SK-N-SH (cell line): ENCODE measurements around the gene LHX6. TPM values are rescaled to one million over a fixed set of nuclear protein-coding genes. Genes with fewer than 3 reads are reported as not detected.

ENCODE experiments used
- CTCF ChIA-PET: fragments of 300-600, 350-600 bp; formaldehyde crosslinking; extraction: SDS; loops from one replicate; lab custom pipeline; 2021; lab: Yijun Ruan, JAX
- POLR2A ChIA-PET: fragments of 350-600 bp; sonication (Branson Sonifier 250); formaldehyde crosslinking; extraction: SDS; loops from one replicate; lab custom pipeline; 2020; ENCODE audit warnings: antibody characterized with exemption, inconsistent platforms; lab: Yijun Ruan, JAX
- DNase-seq: peaks from one replicate; pipeline ENCODE4 v3.0.0; 2012
- H2AFZ ChIP-seq: fragments of 200-600 bp; sonication (generic); 2 replicates; pipeline ENCODE4 v1.8.1; 2016; ENCODE audit warnings: antibody characterized with exemption, mild to moderate bottlenecking, low read depth
- H3F3A ChIP-seq: fragments of 200-600 bp; sonication (generic); replicated peaks from 2 replicates; pipeline ENCODE3; 2016; ENCODE audit warnings: antibody characterized with exemption, mild to moderate bottlenecking; ENCODE audit not compliant: insufficient read depth
- H3K27ac ChIP-seq, 2 experiments: fragments of 200-500 bp in 1 of 2; fragments of 200-600 bp in 1 of 2; sonication (Bioruptor generic) in 1 of 2; sonication (generic), shearing (Covaris generic) in 1 of 2; 2 replicates each; pipeline versions ENCODE4 v1.5.1 to v1.6.1; 2014 to 2016; ENCODE audit warnings: low read depth in 2 of 2, inconsistent platforms in 1 of 2, low read length in 1 of 2, mild to moderate bottlenecking in 1 of 2, mixed read lengths in 1 of 2
- H3K27me3 ChIP-seq: fragments of 200-600 bp; sonication (generic), shearing (Covaris generic); 2 replicates; pipeline ENCODE4 v1.6.1; 2016; ENCODE audit warnings: mixed run types; ENCODE audit not compliant: insufficient read depth
- H3K36me3 ChIP-seq, 2 experiments: fragments of 200-500 bp in 1 of 2; fragments of 200-600 bp in 1 of 2; sonication (Bioruptor generic) in 1 of 2; sonication (generic) in 1 of 2; replicated peaks in 1 of 2; 2 replicates each; pipeline versions ENCODE3 to v1.5.1; 2014 to 2016; ENCODE audit warnings: low read length in 1 of 2, mild to moderate bottlenecking in 1 of 2; ENCODE audit not compliant: insufficient read depth in 2 of 2, control insufficient read depth in 1 of 2
- H3K4me1 ChIP-seq, 2 experiments: fragments of 200-500 bp in 1 of 2; fragments of 200-600 bp in 1 of 2; sonication (Bioruptor generic) in 1 of 2; sonication (generic), shearing (Covaris generic) in 1 of 2; 2 replicates each; pipeline versions ENCODE4 v1.5.1 to v1.6.1; 2014 to 2016; ENCODE audit warnings: low read depth in 1 of 2, low read length in 1 of 2, mixed run types in 1 of 2; ENCODE audit not compliant: insufficient read depth in 2 of 2, control insufficient read depth in 1 of 2
- H3K4me2 ChIP-seq: fragments of 200-600 bp; sonication (generic), shearing (Covaris generic); 2 replicates; pipeline ENCODE4 v1.6.1; 2017; ENCODE audit warnings: mixed run types
- H3K4me3 ChIP-seq, 2 experiments: fragments of 200-500 bp in 1 of 2; fragments of 200-600 bp in 1 of 2; sonication (Bioruptor generic) in 1 of 2; sonication (generic), shearing (Covaris generic) in 1 of 2; 2 replicates each; pipeline versions ENCODE4 v1.5.1 to v1.8.1; 2014 to 2016; ENCODE audit warnings: low read depth in 2 of 2, inconsistent platforms in 1 of 2, low read length in 1 of 2, mild to moderate bottlenecking in 1 of 2, mixed read lengths in 1 of 2, moderate library complexity in 1 of 2
- H3K79me2 ChIP-seq: fragments of 200-600 bp; sonication (generic); 2 replicates; pipeline ENCODE4 v1.8.1; 2017; ENCODE audit warnings: mild to moderate bottlenecking; ENCODE audit not compliant: insufficient read depth
- H3K9ac ChIP-seq: fragments of 200-600 bp; sonication (generic); 2 replicates; pipeline ENCODE4 v1.6.1; 2017; ENCODE audit warnings: mixed run types
- H3K9me2 ChIP-seq: fragments of 200-600 bp; sonication (generic); 2 replicates; pipeline ENCODE4 v1.6.1; 2017; ENCODE audit warnings: mixed run types
- H3K9me3 ChIP-seq: fragments of 200-600 bp; sonication (generic); 2 replicates; pipeline ENCODE4 v1.6.1; 2017; ENCODE audit warnings: mixed run types, mild to moderate bottlenecking, moderate library complexity
- H4K20me1 ChIP-seq: fragments of 200-600 bp; sonication (generic); 2 replicates; pipeline ENCODE4 v1.6.1; 2017; ENCODE audit warnings: mild to moderate bottlenecking, mixed run types; ENCODE audit not compliant: insufficient read depth
- CTCF ChIP-seq: fragments of 200-600 bp; sonication (generic); IDR thresholded peaks from 2 replicates; pipeline ENCODE4 v1.6.1; 2017; ENCODE audit warnings: antibody characterized with exemption, mild to moderate bottlenecking, moderate library complexity
- JUND ChIP-seq: IDR thresholded peaks from 2 replicates; pipeline ENCODE4 v1.4.0; 2012
- MXI1 ChIP-seq: IDR thresholded peaks from 2 replicates; pipeline ENCODE4 v1.6.1; 2012; ENCODE audit warnings: mild to moderate bottlenecking, low read depth, low read length, improper control_type of control experiment
- NFIC ChIP-seq: IDR thresholded peaks from 2 replicates; pipeline ENCODE4 v1.4.0; 2012; ENCODE audit warnings: borderline replicate concordance
- NRF1 ChIP-seq: IDR thresholded peaks from 2 replicates; pipeline ENCODE4 v1.6.1; 2012; ENCODE audit warnings: low read depth, mild to moderate bottlenecking, low read length
- POLR2AphosphoS5 ChIP-seq: IDR thresholded peaks from 2 replicates; pipeline ENCODE4 v1.6.1; 2012; ENCODE audit warnings: low read depth, low read length
- RXRA ChIP-seq: IDR thresholded peaks from 2 replicates; pipeline ENCODE4 v1.4.0; 2012; ENCODE audit warnings: low read depth, mild to moderate bottlenecking, borderline replicate concordance
- SIN3A ChIP-seq: IDR thresholded peaks from 2 replicates; pipeline ENCODE4 v1.6.1; 2012; ENCODE audit warnings: low read depth, mild to moderate bottlenecking, low read length, moderate library complexity, borderline replicate concordance
- USF2 ChIP-seq: fragments of 150-350 bp; IDR thresholded peaks from 2 replicates; pipeline ENCODE4 v1.6.1; 2017; ENCODE audit warnings: antibody characterized with exemption, low read length, low read depth, borderline replicate concordance
- WGBS: methylation state at CpG from one replicate; pipeline ENCODE4 v1.1.6; 2017; ENCODE audit warnings: low lambda C conversion rate; 5-methylcytosine and 5-hydroxymethylcytosine counted together
- polyA plus RNA-seq, 3 experiments: library from polyadenylated mRNA; depleted of rRNA; stranded (reverse); fragments of >200 nt; gene quantifications; 2 replicates each; pipeline ENCODE4 v1.2.3, GENCODE V29; 2012
- TF ChIP-seq, protein P1 (sequence below): fragments of 150-350 bp; IDR thresholded peaks from 2 replicates; pipeline ENCODE4 v1.6.1; 2016; ENCODE audit warnings: mild to moderate bottlenecking, low read depth, low read length

LHX6 gene
- polyA plus RNA-seq, 1 of the 3 experiments (the other 2 are of a cell fraction): 0.02 TPM

- no peaks in the 10 kb centered on the region for H3K9me2 ChIP-seq
- no peaks in the 10 kb centered on the region for H3F3A ChIP-seq
- ChIA-PET POLR2A (interaction anchor here (0.6 to 0.7 kb wide), 2 partner anchors 13 to 32 kb away, joined by 3 read pairs; no protein-coding TSS in a partner anchor), CTCF (interaction anchor here (1.0 to 8.8 kb wide), 13 partner anchors 9 to 195 kb away, joined by 3 to 46 read pairs (median 4); no protein-coding TSS in a partner anchor)
- peaks cover 45% of the 10 kb centered on the region for H3K79me2 ChIP-seq
- TF ChIP-seq SIN3A: no peak
- peak; percentile 89 for TF ChIP-seq POLR2AphosphoS5
- peak; percentile 88; the same call in 1 of the 2 replicates for TF ChIP-seq MXI1
- TF ChIP-seq NFIC: no peak
- no peak for TF ChIP-seq RXRA
- TF ChIP-seq NRF1: peak; percentile 99
- TF ChIP-seq USF2: no peak
- TF ChIP-seq, protein P1, sequence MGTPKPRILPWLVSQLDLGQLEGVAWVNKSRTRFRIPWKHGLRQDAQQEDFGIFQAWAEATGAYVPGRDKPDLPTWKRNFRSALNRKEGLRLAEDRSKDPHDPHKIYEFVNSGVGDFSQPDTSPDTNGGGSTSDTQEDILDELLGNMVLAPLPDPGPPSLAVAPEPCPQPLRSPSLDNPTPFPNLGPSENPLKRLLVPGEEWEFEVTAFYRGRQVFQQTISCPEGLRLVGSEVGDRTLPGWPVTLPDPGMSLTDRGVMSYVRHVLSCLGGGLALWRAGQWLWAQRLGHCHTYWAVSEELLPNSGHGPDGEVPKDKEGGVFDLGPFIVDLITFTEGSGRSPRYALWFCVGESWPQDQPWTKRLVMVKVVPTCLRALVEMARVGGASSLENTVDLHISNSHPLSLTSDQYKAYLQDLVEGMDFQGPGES: no peak
- WGBS: 2% methylated on average over 48 of the region's 56 CpGs
- H3K9me3 ChIP-seq: no peaks in the 10 kb centered on the region; the same call in 1 of the 2 replicates
- peak within 1 kb of the TSS; percentile 78 for H3K4me2 ChIP-seq
- peak; percentile 98 for DNase-seq
- H2AFZ ChIP-seq: peak within 1 kb of the TSS; percentile 96
- peak within 1 kb of the TSS; percentile 75 to 96 for H3K4me3 ChIP-seq
- peaks cover 4 to 5% of the 10 kb centered on the region in 2 experiments for H3K36me3 ChIP-seq
- no peaks in the 10 kb centered on the region for H3K27me3 ChIP-seq
- H4K20me1 ChIP-seq: peaks cover 24% of the 10 kb centered on the region
- peak within 1 kb of the TSS in 1 of 2 experiments; percentile 85; a peak in 1 of 4 replicates for H3K27ac ChIP-seq
- peak within 1 kb of the TSS; percentile 79 for H3K9ac ChIP-seq
- H3K4me1 ChIP-seq: peaks cover 0 to 2% of the 10 kb centered on the region in 2 experiments; a peak in 2 of 4 replicates
These were observed 69.5 kb downstream of the LHX6 start, which contains the start of the genes MORN5 and NDUFA8 for GRCh38 chr9:122159026-122159924. TSS of gene MORN5 (plus strand) at chr9:122159908. CDS start at chr9:122159973, 65 bp downstream. TSS of gene NDUFA8 (minus strand) at chr9:122159779. CDS start at chr9:122159677, 102 bp downstream.

DNA sequence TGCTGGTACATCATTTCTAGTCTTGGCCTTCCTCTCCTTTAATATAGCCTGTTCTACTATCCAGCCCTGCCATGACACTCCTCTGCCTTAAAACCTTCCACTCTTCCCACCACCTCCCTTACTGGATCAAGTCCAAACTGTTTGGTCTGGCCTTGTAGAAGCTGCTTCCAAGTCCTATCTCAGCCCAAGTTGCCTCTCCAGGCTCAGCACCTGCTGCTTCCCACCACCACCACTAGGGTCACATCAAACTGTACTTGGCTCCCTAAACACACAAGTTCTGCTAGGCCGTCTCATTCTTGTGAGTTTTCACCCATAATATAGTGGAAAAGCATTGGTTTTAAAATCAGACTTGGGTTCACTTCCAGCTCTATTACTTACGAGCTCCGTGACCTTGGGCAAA is 70.6 kb downstream of the LHX6 start:
- Histone ChIP-seq H3K9me2 (no peaks in the 10 kb centered on the region), H3K27me3 (no peaks in the 10 kb centered on the region), H3K4me1 (peaks cover 0 to 2% of the 10 kb centered on the region in 2 experiments; a peak in 2 of 4 replicates), H3K9ac (no peak overlapping the region), H3K4me2 (peak overlapping the region; percentile 49; the same call in 1 of the 2 replicates), H3K27ac (no peak overlapping the region), H4K20me1 (peaks cover 32% of the 10 kb centered on the region), H3K36me3 (peaks cover 4 to 5% of the 10 kb centered on the region in 2 experiments), H3K4me3 (no peak overlapping the region; a peak in 1 of 4 replicates), H3K9me3 (no peaks in the 10 kb centered on the region; the same call in 1 of the 2 replicates), H2AFZ (no peak overlapping the region), H3K79me2 (peaks cover 54% of the 10 kb centered on the region), H3F3A (no peaks in the 10 kb centered on the region)
- peak; percentile 60 for DNase-seq
- 83% methylated on average over 3 of the region's 3 CpGs for WGBS
- peak; percentile 58 for TF ChIP-seq CTCF
- no peak for TF ChIP-seq MXI1
- TF ChIP-seq JUND: no peak
- ChIA-PET POLR2A (no interaction called here), CTCF (interaction anchor here (0.6 to 8.8 kb wide), 15 partner anchors 8 to 196 kb away, joined by 3 to 46 read pairs (median 4); no protein-coding TSS in a partner anchor)
